Astrocyte (in vitro differentiated cells and primary cell): Measurements from ENCODE around the gene CDT1.

Experiments used
- EZH2 ChIP-seq: IDR thresholded peaks from 2 replicates; pipeline ENCODE4 v1.6.1; 2012; ENCODE audit warnings: mild to moderate bottlenecking, low read length, inconsistent platforms; ENCODE audit not compliant: insufficient read depth
- TF ChIP-seq, protein P1 (sequence below): IDR thresholded peaks from 2 replicates; pipeline ENCODE4 v1.5.1; 2011; ENCODE audit warnings: low read depth, mild to moderate bottlenecking, inconsistent platforms, low read length, moderate library complexity; ENCODE audit not compliant: insufficient read depth

DNA sequence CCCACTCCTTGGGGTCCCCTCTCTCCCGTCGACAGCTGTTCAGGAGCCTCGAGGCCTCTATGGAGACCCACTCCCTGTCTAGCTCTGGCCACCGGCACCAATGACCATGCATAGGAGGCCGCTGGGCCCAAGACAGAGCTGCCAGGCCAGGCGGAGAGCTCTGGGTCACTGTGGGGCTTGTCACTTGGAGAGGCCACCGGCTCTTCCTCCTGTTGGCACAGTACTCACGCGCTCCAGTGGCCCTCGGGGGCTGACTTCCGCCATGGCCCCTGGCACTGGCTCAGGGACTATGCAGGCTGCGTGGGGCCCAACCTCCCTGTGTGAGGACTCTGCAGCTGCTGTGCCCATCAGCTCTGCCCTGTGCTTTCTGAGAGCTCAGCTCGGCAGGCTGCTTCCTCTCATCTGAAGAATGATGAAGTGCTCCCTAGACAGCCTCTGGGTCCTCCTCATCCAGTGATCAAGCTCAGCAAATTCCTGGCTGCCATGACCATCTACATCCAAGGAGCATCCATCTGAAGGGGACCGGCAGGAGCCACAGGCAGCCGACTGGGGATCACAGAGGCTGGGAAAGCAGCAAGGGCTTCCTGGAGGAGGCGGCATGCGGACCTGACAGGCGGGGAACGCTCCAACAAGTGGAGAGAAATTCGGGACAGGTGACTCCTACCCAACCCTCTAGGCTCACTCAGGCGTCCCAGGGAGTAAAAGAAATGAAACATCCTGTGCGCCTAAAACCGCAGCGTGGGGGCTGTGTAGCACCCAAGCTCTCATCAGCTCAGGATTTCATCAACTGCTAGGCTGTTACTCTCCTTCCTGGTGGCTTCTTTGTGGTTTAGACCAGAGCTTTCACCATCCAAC lies 36.4 kb downstream of the CDT1 start:
- TF ChIP-seq EZH2, result no peak
- TF ChIP-seq, protein P1, sequence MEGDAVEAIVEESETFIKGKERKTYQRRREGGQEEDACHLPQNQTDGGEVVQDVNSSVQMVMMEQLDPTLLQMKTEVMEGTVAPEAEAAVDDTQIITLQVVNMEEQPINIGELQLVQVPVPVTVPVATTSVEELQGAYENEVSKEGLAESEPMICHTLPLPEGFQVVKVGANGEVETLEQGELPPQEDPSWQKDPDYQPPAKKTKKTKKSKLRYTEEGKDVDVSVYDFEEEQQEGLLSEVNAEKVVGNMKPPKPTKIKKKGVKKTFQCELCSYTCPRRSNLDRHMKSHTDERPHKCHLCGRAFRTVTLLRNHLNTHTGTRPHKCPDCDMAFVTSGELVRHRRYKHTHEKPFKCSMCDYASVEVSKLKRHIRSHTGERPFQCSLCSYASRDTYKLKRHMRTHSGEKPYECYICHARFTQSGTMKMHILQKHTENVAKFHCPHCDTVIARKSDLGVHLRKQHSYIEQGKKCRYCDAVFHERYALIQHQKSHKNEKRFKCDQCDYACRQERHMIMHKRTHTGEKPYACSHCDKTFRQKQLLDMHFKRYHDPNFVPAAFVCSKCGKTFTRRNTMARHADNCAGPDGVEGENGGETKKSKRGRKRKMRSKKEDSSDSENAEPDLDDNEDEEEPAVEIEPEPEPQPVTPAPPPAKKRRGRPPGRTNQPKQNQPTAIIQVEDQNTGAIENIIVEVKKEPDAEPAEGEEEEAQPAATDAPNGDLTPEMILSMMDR, result no peak
